Skin epidermis (tissue), 12 donors: ENCODE data around the gene SYNE4.
"Not testable (repeated sequence)": the region's sequence is repeated elsewhere in the genome, so short reads cannot be mapped to it uniquely, and the experiment has no call there.

Experiments used
- H3K27ac ChIP-seq, 21 experiments: fragments of 200-600 bp; sonication (generic) in 11 of 21; one replicate each; pipeline ENCODE4 v1.5.0; 2020; ENCODE audit warnings: mild to moderate bottlenecking in 3 of 21, inconsistent platforms in 2 of 21, moderate library complexity in 2 of 21
- H3K4me3 ChIP-seq, 7 experiments: fragments of 200-600 bp; sonication (generic) in 2 of 7; one replicate each; pipeline ENCODE4 v1.5.0; 2020; ENCODE audit warnings: inconsistent platforms in 2 of 7, mild to moderate bottlenecking in 2 of 7, moderate library complexity in 1 of 7

SYNE4 gene

GRCh38 chr19:35960432-35960972 is 48.1 kb downstream of the SYNE4 start:
- no peak overlapping the region for H3K4me3 ChIP-seq
- H3K27ac ChIP-seq, result no peak overlapping the region

- Histone ChIP-seq H3K27ac (peak overlapping the region in 1 of 21 experiments; percentile 63), H3K4me3 (peak overlapping the region in 1 of 7 experiments; percentile 24)
These were observed 48.7 kb downstream of the SYNE4 start for GRCh38 chr19:35959968-35960320.

GRCh38 chr19:35959040-35959967 is 49.3 kb downstream of the SYNE4 start:
- H3K27ac ChIP-seq, result peak overlapping the region in 4 of 21 experiments; percentile 16 to 63 (median 40)
- H3K4me3 ChIP-seq, result peak overlapping the region in 6 of 7 experiments; percentile 2 to 29 (median 16)

GRCh38 chr19:35958660-35959039 is 50.0 kb downstream of the SYNE4 start:
- peak overlapping the region in 3 of 21 experiments; percentile 16 to 63 (median 59) for H3K27ac ChIP-seq
- H3K4me3 ChIP-seq, result peak overlapping the region in 2 of 7 experiments; percentile 11 to 29

- H3K4me3 ChIP-seq, H3K27ac ChIP-seq: not testable (repeated sequence)
These were observed 51.2 kb downstream of the SYNE4 start for GRCh38 chr19:35957411-35957810.

GRCh38 chr19:35955881-35956634 is 52.6 kb downstream of the SYNE4 start:
- no peak overlapping the region for H3K4me3 ChIP-seq
- H3K27ac ChIP-seq, result no peak overlapping the region
